Stimulated activated CD8-positive, alpha-beta memory T cell treated with anti-CD3 and anti-CD28 coated beads, Interleukin-12 subunit alpha, Interleukin-12 subunit beta, amount 100 ng/mL, for 24 hours (primary cell): ENCODE measurements around the gene CD28.
"Not testable (repeated sequence)": the region's sequence is repeated elsewhere in the genome, so short reads cannot be mapped to it uniquely, and the experiment has no call there.

Experiments
- DNase-seq: peaks from one replicate; pipeline ENCODE4 v3.0.0-alpha.2; 2020; ENCODE audit errors: extremely low read depth

CD28 gene

GRCh38 chr2:203687165-203687564, 19.3 kb upstream of the CD28 start:
- DNase-seq, result no peak

- no peak for DNase-seq
Measured at GRCh38 chr2:203688798-203689197, 17.6 kb upstream of the CD28 start.

- no peak for DNase-seq
Measured at GRCh38 chr2:203689426-203690116, 16.9 kb upstream of the CD28 start.

GRCh38 chr2:203690117-203690431, 16.4 kb upstream of the CD28 start:
- no peak for DNase-seq

- no peak for DNase-seq
Measured at GRCh38 chr2:203690441-203691047, 15.9 kb upstream of the CD28 start.

- DNase-seq, result no peak
Measured at GRCh38 chr2:203691149-203691548, 15.3 kb upstream of the CD28 start.

GRCh38 chr2:203692031-203692710, 14.3 kb upstream of the CD28 start:
- DNase-seq, result no peak

GRCh38 chr2:203693242-203693879, 13.1 kb upstream of the CD28 start:
- no peak for DNase-seq

GRCh38 chr2:203694191-203694590, 12.2 kb upstream of the CD28 start:
- no peak for DNase-seq

GRCh38 chr2:203697190-203697589, 9.2 kb upstream of the CD28 start:
- no peak for DNase-seq

- DNase-seq, result not testable (repeated sequence)
Measured at GRCh38 chr2:203697763-203698162, 8.7 kb upstream of the CD28 start.

GRCh38 chr2:203698410-203698809, 8.0 kb upstream of the CD28 start:
- not testable (repeated sequence) for DNase-seq

- DNase-seq, result no peak
Measured at GRCh38 chr2:203704430-203704829, 2.0 kb upstream of the CD28 start.

GRCh38 chr2:203705178-203705577, 1.3 kb upstream of the CD28 start:
- no peak for DNase-seq

GRCh38 chr2:203707530-203707929, 1.1 kb downstream of the CD28 start:
- DNase-seq, result no peak

GRCh38 chr2:203708846-203709396, 2.5 kb downstream of the CD28 start:
- no peak for DNase-seq

- DNase-seq, result no peak
Measured at GRCh38 chr2:203709416-203710040, 3.1 kb downstream of the CD28 start.

- DNase-seq, result no peak
Measured at GRCh38 chr2:203710226-203710625, 3.8 kb downstream of the CD28 start.

GRCh38 chr2:203710952-203711351, 4.5 kb downstream of the CD28 start:
- DNase-seq, result no peak

- DNase-seq, result no peak
Measured at GRCh38 chr2:203711399-203711798, 5.0 kb downstream of the CD28 start.

GRCh38 chr2:203713381-203713780, 6.9 kb downstream of the CD28 start:
- DNase-seq, result no peak

- DNase-seq, result no peak
Measured at GRCh38 chr2:203714112-203714511, 7.7 kb downstream of the CD28 start.
